Subcutaneous adipose tissue (tissue), 4 donors: ENCODE data around the gene KCNG1. TPM values are rescaled to one million over a fixed set of nuclear protein-coding genes. Genes with fewer than 3 reads are reported as not detected.

Experiments
- CTCF ChIP-seq: fragments of 450-650 bp; IDR thresholded peaks from one replicate; pipeline ENCODE4 v1.5.1; 2016; ENCODE audit warnings: low read depth, mild to moderate bottlenecking, control low read depth, antibody characterized with exemption, moderate library complexity
- total RNA-seq, 4 donors: library from RNA; depleted of rRNA; stranded (reverse); fragments of >200 nt; gene quantifications; one replicate each; pipeline ENCODE4 v1.1.0, GENCODE V29; 2016

KCNG1 gene
- total RNA-seq, 4 donors from 2014 or later: 0.34 TPM; not detected in 3

- no peak for TF ChIP-seq CTCF
Measured at GRCh38 chr20:51004305-51004727, 18.6 kb downstream of the KCNG1 start.

GRCh38 chr20:51003753-51004152 is 19.2 kb downstream of the KCNG1 start:
- TF ChIP-seq CTCF: no peak

- TF ChIP-seq CTCF: no peak
Measured at GRCh38 chr20:51002633-51003032, 20.3 kb downstream of the KCNG1 start.

GRCh38 chr20:51001430-51002265 is 21.3 kb downstream of the KCNG1 start:
- TF ChIP-seq CTCF: no peak

GRCh38 chr20:50999355-50999754 is 23.6 kb downstream of the KCNG1 start:
- TF ChIP-seq CTCF: no peak

- TF ChIP-seq CTCF: no peak
Measured at GRCh38 chr20:50996901-50997865, 25.7 kb downstream of the KCNG1 start.

GRCh38 chr20:50995506-50995905 is 27.4 kb downstream of the KCNG1 start:
- TF ChIP-seq CTCF: no peak
